ENCODE data around the gene MRAS.

DNA sequence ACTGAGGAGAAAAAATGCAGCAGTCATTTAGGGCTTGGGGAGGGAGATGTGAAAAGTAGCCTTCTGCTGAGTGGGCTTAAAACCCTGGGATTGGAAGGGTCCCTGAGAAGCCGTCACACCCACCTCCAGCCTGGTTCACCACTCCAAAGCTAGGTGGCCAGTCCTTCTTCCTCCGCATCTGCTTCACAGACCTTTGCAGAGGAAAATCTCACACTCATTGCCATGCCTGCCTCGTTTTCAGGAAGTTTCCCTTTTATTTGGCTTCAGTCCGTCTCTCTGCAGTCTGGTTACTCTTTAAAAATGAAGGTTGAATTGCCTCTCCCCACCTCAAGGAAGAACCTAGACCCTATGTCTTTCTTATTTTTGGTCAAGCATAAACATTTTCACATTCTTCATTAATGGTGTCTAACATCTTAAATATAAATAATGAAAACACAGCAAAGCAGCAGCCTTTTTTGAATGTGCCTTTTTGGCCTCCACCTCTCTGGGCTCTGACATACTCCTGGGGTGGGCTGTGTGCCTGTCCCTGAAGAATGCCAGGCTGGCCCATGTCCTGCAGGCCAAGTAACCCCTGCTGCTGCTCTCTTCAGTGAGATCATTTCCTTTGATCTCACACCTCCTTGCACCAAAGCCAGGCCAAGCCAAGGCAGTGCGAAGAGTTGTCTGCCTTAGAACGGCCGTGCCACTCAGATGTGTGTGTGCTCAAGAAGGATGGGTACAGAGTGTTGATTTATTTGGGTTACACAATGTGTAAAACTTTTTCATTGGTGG is 11.0 kb downstream of the MRAS start:
- no peak for TF ChIP-seq POLR2AphosphoS5 (IDR thresholded peaks at IDR 0.05; ENCODE audit: low read depth, low read length)
- no peak for TF ChIP-seq EZH2 (IDR thresholded peaks at IDR 0.05; ENCODE audit: low read depth, low read length, severe bottlenecking)
- no peak for TF ChIP-seq SP1 (IDR thresholded peaks at IDR 0.05; ENCODE audit: low read depth, low read length)
- TF ChIP-seq KDM1A (IDR thresholded peaks at IDR 0.05; ENCODE audit: borderline replicate concordance, low read length) = no peak
- no peak for TF ChIP-seq ASH2L (IDR thresholded peaks at IDR 0.05; ENCODE audit: low read length)
- TF ChIP-seq SUZ12 (IDR thresholded peaks at IDR 0.05; ENCODE audit: low read length) = no peak
